Vagina (tissue), 2 donors: Measurements from ENCODE around the gene DMAC1. TPM values are rescaled to one million over a fixed set of nuclear protein-coding genes. Genes with fewer than 3 reads are reported as not detected.

Experiments
- DNase-seq, 2 donors: peaks; one replicate each; pipeline ENCODE4 v3.0.0-alpha.2; 2017; ENCODE audit errors: extremely low spot score in 2 of 2
- H3K27ac ChIP-seq: fragments of 200-600 bp; sonication (generic); one replicate; pipeline ENCODE4 v1.5.1; 2019
- H3K27me3 ChIP-seq: fragments of 200-600 bp; sonication (generic); one replicate; pipeline ENCODE4 v1.5.1; 2019
- H3K36me3 ChIP-seq, 2 donors: fragments of 200-600 bp; sonication (generic); one replicate each; pipeline ENCODE4 v1.5.1; 2017 to 2019
- H3K4me1 ChIP-seq: fragments of 200-600 bp; sonication (generic); one replicate; pipeline ENCODE4 v1.5.1; 2019
- H3K4me3 ChIP-seq, 2 donors: fragments of 200-600 bp; sonication (generic); 1 replicate in 1 of 2; 2 replicates in 1 of 2; pipeline ENCODE4 v1.5.1; 2016 to 2019
- H3K9me3 ChIP-seq: fragments of 200-600 bp; sonication (generic); one replicate; pipeline ENCODE4 v1.5.1; 2019
- CTCF ChIP-seq, 3 experiments: fragments of 450-650 bp in 2 of 3; fragments of 200-600 bp in 1 of 3; sonication (generic) in 1 of 3; IDR thresholded peaks; one replicate each; pipeline ENCODE4 v1.5.1; 2017 to 2019; ENCODE audit warnings: antibody characterized with exemption in 3 of 3, mild to moderate bottlenecking in 2 of 3, moderate library complexity in 2 of 3
- POLR2A ChIP-seq, 2 donors: fragments of 450-650 bp; IDR thresholded peaks; one replicate each; pipeline ENCODE4 v1.6.1; 2017; ENCODE audit warnings: antibody characterized with exemption in 2 of 2, mild to moderate bottlenecking in 2 of 2, moderate library complexity in 2 of 2
- POLR2AphosphoS5 ChIP-seq, 2 donors: sonication (generic); formaldehyde crosslinking; IDR thresholded peaks; one replicate each; pipeline ENCODE4 v1.9.0; 2017; ENCODE audit warnings: antibody characterized with exemption in 2 of 2, mild to moderate bottlenecking in 2 of 2, low read depth in 1 of 2; ENCODE audit not compliant: insufficient read depth in 1 of 2
- intact Hi-C: fragments of 100-400 bp; cut with DNase I; formaldehyde crosslinking; loops from one replicate; pipeline ENCODE4 v1.15.1; 2023
- total RNA-seq: library from RNA; depleted of rRNA; stranded (reverse); fragments of >200 nt; gene quantifications from one replicate; pipeline ENCODE4 v1.2.3, GENCODE V29; 2016

The DMAC1 gene
- total RNA-seq, 1 donor from 2014 or later: 12.3 TPM

GRCh38 chr9:7760014-7760415 is 39.6 kb downstream of the DMAC1 start:
- Histone ChIP-seq H3K36me3 (no peaks in the 10 kb centered on the region), H3K27me3 (no peaks in the 10 kb centered on the region), H3K27ac (no peak overlapping the region), H3K4me1 (no peaks in the 10 kb centered on the region), H3K9me3 (peaks cover 4% of the 10 kb centered on the region), H3K4me3 (no peak overlapping the region)
- TF ChIP-seq POLR2A (IDR thresholded peaks at IDR 0.05) (no peak), POLR2AphosphoS5 (IDR thresholded peaks at IDR 0.05; ENCODE audit: insufficient read depth in 1 of 2, low read depth in 1 of 2) (no peak), CTCF (IDR thresholded peaks at IDR 0.05) (no peak)
- intact Hi-C loops: no loop called here
- no peak for DNase-seq

GRCh38 chr9:7756088-7756487 is 43.5 kb downstream of the DMAC1 start:
- H3K36me3 ChIP-seq: no peaks in the 10 kb centered on the region
- no peak for DNase-seq
- no peak overlapping the region for H3K27ac ChIP-seq
- H3K27me3 ChIP-seq: no peaks in the 10 kb centered on the region
- TF ChIP-seq POLR2A (IDR thresholded peaks at IDR 0.05) (no peak), POLR2AphosphoS5 (IDR thresholded peaks at IDR 0.05; ENCODE audit: insufficient read depth in 1 of 2, low read depth in 1 of 2) (no peak), CTCF (IDR thresholded peaks at IDR 0.05) (no peak)
- intact Hi-C loops: no loop called here
- no peaks in the 10 kb centered on the region for H3K9me3 ChIP-seq
- H3K4me1 ChIP-seq: no peaks in the 10 kb centered on the region
- no peak overlapping the region for H3K4me3 ChIP-seq

GRCh38 chr9:7752481-7752880 is 47.1 kb downstream of the DMAC1 start:
- intact Hi-C loops: no loop called here

More at GRCh38 chr9:7752481-7752880, 47.1 kb downstream of the DMAC1 start:
- TF ChIP-seq CTCF (IDR thresholded peaks at IDR 0.05) (no peak), POLR2A (IDR thresholded peaks at IDR 0.05) (no peak), POLR2AphosphoS5 (IDR thresholded peaks at IDR 0.05; ENCODE audit: insufficient read depth in 1 of 2, low read depth in 1 of 2) (no peak)
- Histone ChIP-seq H3K27me3 (no peaks in the 10 kb centered on the region), H3K4me3 (no peak overlapping the region), H3K4me1 (no peaks in the 10 kb centered on the region), H3K27ac (no peak overlapping the region), H3K36me3 (no peaks in the 10 kb centered on the region), H3K9me3 (no peaks in the 10 kb centered on the region)
- no peak for DNase-seq
